T-helper 22 cell (primary cell): ENCODE data around the gene TBC1D13.
"Not testable (repeated sequence)": the region's sequence is repeated elsewhere in the genome, so short reads cannot be mapped to it uniquely, and the experiment has no call there.

Source experiments
- DNase-seq: peaks from one replicate; pipeline ENCODE4 v3.0.0-alpha.2; 2020; ENCODE audit warnings: low read depth

Gene TBC1D13, protein sequence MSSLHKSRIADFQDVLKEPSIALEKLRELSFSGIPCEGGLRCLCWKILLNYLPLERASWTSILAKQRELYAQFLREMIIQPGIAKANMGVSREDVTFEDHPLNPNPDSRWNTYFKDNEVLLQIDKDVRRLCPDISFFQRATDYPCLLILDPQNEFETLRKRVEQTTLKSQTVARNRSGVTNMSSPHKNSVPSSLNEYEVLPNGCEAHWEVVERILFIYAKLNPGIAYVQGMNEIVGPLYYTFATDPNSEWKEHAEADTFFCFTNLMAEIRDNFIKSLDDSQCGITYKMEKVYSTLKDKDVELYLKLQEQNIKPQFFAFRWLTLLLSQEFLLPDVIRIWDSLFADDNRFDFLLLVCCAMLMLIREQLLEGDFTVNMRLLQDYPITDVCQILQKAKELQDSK

GRCh38 chr9:128786681-128787601 lies at the start of gene TBC1D13:
TSS of gene TBC1D13 (plus strand) at chr9:128787253. CDS start at chr9:128787354, 101 bp downstream.
- DNase-seq, result peak; percentile 86

GRCh38 chr9:128742401-128742800 lies 44.7 kb upstream of the TBC1D13 start:
- DNase-seq, result no peak

DNA sequence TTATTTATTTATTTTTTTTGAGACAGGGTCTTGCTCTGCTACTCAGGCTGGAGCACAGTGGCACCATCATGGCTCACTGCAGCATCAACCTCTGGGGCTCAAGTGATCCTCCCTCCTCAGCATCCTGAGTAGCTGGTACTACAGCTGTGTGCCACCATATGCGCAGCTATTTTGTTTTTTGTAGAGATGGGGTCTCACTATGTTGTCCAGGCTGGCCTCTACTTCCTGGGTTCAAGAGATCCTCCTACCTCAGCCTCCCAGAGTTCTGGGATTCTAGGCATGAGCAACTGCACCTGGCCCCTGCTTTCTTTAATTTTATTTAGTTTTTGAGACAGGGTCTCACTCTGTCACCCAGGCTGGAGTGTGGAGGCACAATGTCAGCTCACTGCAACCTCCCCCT lies 43.6 kb upstream of the TBC1D13 start:
- no peak for DNase-seq

DNA sequence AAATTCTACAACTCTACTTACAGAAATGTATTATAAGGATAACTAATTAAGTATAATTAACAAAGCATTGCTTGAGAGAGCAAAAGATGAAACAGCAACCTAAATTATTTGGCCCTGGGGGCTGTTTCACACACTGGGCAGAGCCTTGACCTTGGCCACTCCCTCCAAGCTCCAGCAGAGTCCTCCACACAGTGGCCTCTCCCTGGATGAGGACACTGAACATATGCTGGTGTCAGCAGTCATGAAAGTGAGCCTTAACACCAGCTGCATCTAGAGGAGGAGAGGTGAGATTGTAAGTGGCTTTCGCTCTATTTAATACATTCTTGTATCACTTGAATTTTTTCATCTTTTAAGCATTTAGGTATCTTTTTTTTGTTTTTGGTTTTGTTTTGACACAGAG lies 39.8 kb upstream of the TBC1D13 start:
- DNase-seq, result no peak

DNA sequence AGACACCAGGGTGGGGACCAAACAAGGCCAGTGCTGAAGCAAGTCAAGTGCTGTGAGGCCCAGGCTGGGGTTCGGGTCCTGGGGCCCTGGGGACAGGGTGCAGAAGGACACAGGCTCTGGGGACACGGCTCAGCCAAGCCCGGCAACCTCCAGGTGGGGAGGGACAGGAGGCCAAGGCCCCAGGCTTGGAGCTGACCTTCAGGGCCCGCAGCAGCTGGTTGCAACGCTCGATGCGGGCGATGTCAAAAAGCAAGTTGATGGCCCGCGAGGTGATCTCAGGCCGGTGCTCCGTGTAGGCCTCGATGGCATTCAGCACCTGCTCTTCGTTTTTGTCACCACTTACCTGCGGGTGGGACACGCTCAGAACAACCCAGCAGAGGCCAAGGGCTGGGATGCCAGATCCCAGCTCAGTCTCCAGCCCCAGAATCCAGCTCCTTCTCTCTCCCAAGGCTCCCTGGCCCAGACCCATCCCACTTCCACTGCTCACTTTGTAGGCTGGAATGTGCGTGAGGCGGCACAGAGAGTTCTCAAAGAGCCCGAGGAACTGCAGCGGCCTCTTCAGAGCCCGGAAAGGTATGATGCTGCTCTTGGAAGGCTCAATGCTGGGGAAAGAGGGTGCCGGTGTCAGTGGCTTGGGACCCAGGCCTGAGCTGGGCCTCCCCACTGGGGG lies 36.0 kb upstream of the TBC1D13 start:
- DNase-seq, result no peak

DNA sequence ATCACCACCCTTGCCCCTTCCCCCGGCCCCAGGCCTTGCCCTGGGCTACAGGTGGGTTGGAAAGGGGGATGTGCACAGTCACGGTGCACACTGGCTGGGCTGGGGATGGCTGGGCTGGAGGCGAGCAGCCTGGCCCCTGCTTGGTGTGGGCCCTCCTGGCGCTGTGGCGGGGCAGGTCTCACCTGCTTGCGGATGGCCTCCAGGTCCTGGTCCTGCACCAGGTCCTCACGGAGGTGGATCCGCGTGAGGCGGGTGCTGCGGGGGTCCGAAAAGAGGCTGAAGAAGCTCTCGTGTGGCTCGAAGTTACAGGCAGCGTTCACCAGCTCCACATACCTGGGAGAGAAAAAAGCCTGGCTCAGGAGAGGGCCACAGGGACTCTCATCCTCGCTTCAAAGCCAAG lies 33.4 kb upstream of the TBC1D13 start:
- no peak for DNase-seq

DNA sequence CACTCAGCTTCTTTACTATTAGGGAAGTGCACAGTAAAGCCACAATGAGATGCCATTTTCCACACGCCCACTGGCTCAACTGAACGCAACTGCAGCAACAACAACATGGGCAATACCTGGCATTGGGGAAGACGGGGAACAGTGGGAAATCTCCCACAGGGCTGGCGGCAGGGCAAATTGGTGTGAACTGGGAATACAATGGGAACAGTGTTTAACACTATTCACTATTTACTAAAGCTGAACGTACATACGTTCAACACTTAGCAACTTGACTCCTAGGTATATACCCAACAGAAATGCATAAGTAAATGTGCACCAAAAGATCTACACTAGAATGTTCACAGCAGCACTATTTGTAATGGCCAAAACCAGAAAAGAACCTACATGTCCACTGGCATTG lies 29.5 kb upstream of the TBC1D13 start:
- no peak for DNase-seq

DNA sequence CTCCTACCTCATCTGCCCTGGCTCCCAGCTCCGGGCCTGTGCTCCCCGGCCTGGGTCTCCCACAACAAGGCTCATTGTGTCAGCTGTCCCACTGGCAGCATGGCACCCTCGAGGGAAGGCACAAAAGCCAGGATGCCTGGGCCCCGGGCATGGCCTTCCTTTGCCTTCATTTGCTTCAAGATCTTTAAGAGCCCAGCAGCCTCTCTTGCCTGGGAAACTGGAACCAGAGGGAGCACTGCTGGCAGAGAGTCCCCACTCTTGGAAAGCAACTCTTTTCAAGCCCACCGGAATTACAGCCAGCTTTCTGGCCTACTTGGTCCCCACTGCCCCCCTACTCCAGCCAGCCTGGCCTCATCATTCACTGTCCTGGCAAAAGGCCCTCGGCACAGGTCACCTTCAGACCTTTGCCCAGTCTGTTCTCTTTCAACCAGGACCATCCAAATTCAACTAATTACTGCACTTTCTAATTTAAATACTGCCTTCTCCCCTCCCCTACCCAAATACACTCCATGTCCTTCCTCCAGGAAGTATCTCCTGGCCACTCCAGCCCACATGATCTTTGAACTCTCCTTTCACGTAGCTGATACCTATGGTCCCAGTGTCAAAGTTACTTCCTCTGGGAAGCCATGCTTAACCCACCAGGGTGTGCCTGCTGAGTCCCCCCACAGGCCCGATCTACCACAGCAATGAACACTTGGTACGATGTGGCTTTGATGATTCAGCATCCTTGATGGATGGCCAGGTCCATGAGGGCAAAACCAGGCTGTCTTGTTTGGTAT lies 24.2 kb upstream of the TBC1D13 start:
- no peak for DNase-seq

DNA sequence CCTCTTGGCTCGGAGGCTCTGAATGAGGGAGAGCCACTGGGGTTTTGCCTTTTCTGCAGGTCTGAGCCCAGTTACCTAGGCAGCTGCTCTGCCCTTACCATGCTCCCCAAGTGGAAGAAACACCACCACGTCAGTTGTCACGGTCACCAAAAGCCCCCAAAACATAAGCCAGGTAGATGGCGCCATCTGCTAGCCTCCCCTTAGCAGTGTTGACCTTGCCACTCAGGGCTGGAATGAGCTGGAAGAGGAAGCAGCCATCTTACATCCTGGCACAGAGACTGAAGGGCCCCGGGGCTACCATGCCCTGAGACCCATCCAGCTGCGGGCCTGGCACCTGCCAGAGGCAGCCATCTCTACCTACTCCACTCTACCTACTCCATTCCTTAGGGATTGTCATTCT lies 22.7 kb upstream of the TBC1D13 start:
- DNase-seq, result no peak

DNA sequence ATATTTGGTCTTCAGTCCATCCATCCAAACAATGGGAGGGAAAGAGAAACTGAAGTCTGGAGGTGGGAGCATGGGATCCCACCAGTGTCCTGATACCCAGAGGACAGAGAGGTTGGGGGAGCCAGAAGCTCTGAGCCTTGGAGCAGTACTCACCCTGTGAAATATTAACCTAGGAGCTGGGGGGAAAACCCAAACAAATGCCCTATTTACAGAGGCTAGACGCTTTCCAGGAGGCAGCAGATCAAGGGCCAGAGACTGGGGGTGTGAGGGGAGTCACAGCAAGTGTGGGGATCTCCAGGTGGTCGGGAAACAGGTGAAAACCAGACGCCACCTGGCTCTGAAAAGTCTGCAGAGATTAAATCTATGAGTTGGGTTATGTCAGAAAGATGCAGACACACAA lies 21.6 kb upstream of the TBC1D13 start:
- DNase-seq, result no peak

DNA sequence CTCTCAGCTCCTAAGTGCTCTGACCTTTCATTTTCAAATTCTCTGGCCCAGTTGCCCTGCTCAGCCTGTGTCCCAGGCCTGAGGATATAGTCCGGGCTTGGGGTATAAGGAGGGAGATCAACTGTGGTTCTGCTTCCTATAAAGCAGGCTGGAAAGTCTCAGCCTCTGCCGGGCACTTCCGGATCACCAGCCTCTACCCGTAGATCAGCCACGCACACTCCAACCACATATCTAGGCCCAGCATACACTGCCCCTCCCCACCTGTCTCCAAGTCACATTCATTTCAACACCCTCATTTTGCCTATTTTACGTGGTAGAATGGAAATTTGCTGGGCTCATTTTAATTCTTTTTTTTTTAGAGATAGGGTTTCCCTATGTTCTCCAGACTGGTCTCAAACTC lies 18.4 kb upstream of the TBC1D13 start:
- DNase-seq, result no peak

GRCh38 chr9:128770286-128771030 lies 16.6 kb upstream of the TBC1D13 start:
- DNase-seq, result no peak

- no peak for DNase-seq
These were observed 15.8 kb upstream of the TBC1D13 start for GRCh38 chr9:128771094-128771721.

- peak; percentile 88 for DNase-seq
These were observed 15.1 kb upstream of the TBC1D13 start, which contains the start of gene ZER1 for GRCh38 chr9:128771745-128772519. TSS of gene ZER1 (minus strand) at chr9:128771927. CDS start at chr9:128755565, 16,362 bp downstream.

DNA sequence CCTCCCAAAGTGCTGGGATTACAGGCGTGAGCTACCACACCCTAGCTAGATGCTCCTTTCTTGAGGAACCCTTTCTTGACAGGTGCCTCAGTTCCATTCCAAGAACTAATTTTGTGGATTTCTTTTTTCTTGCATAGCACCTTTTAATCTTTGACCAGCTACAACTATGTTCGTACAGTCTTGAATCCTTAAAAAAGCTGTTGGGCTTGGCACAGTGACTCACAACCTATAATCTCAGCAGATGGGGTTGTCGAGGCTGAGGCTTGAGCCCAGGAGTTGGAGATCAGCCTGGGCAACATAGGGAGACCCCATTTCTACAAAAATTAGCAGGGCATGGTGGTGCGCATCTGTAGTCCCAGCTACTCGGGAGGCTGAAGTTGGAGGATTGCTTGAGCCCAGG lies 14.0 kb upstream of the TBC1D13 start:
- no peak for DNase-seq

- no peak for DNase-seq
These were observed 12.2 kb upstream of the TBC1D13 start for GRCh38 chr9:128774804-128775203.

- not testable (repeated sequence) for DNase-seq
These were observed 7.0 kb upstream of the TBC1D13 start for GRCh38 chr9:128780093-128780492.

GRCh38 chr9:128781187-128782070 lies 5.6 kb upstream of the TBC1D13 start:
- DNase-seq, result no peak

DNA sequence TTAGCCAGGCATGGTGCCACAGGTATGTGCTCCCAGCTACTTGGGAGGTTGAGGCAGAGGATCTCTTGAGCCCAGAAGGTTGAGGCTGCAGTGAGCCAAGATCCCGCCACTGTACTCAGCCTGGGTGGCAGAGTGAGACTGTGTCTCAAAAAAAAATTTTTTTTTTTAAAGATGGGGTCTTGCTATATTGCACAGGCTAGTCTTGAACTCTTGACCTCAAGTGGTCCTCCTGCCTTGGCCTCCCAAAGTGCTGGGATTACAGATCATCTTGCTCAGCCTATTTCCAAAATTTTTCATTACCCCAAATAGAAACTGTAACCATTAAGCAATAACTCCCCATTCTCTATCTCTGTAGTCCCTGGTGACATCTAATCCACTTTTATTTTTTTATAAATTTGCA lies 4.4 kb upstream of the TBC1D13 start:
- DNase-seq, result no peak
